Liver (tissue), 9 donors: ENCODE results near the gene IL36B. TPM values are rescaled to one million over a fixed set of nuclear protein-coding genes. Genes with fewer than 3 reads are reported as not detected.

Experiments used
- DNase-seq: peaks from one replicate; pipeline ENCODE4 v3.0.0-alpha.2; 2017; ENCODE audit warnings: low spot score
- H3K27ac ChIP-seq, 2 donors: one replicate each; pipeline ENCODE4 v1.7.0; 2013; ENCODE audit warnings: inconsistent platforms in 2 of 2, low read length in 2 of 2, control low read depth in 1 of 2, low read depth in 1 of 2, mild to moderate bottlenecking in 1 of 2
- H3K27me3 ChIP-seq, 4 donors: one replicate each; pipeline versions ENCODE4 v1.6.1 to v1.7.0; 2013; ENCODE audit warnings: low read length in 3 of 4, inconsistent platforms in 1 of 4, mild to moderate bottlenecking in 1 of 4, moderate library complexity in 1 of 4; ENCODE audit not compliant: control insufficient read depth in 4 of 4, insufficient read depth in 4 of 4
- H3K36me3 ChIP-seq, 4 donors: one replicate each; pipeline versions ENCODE4 v1.6.1 to v1.7.0; 2013; ENCODE audit warnings: low read length in 3 of 4, mild to moderate bottlenecking in 3 of 4, low read depth in 1 of 4, moderate library complexity in 1 of 4; ENCODE audit not compliant: control insufficient read depth in 4 of 4, insufficient read depth in 3 of 4
- H3K4me1 ChIP-seq, 4 donors: one replicate each; pipeline versions ENCODE4 v1.6.1 to v1.7.0; 2013; ENCODE audit warnings: low read length in 3 of 4, mild to moderate bottlenecking in 3 of 4, moderate library complexity in 1 of 4; ENCODE audit not compliant: control insufficient read depth in 4 of 4, insufficient read depth in 4 of 4
- H3K4me3 ChIP-seq, 3 donors: one replicate each; pipeline versions ENCODE4 v1.6.1 to v1.7.0; 2013; ENCODE audit warnings: low read length in 3 of 3, control low read depth in 1 of 3, low read depth in 1 of 3, mild to moderate bottlenecking in 1 of 3
- H3K9ac ChIP-seq, 2 donors: one replicate each; pipeline ENCODE4 v1.7.0; 2013; ENCODE audit warnings: low read length in 2 of 2, mild to moderate bottlenecking in 2 of 2, moderate library complexity in 2 of 2, control low read depth in 1 of 2, low read depth in 1 of 2
- H3K9me3 ChIP-seq, 4 donors: one replicate each; pipeline versions ENCODE4 v1.6.1 to v1.7.0; 2013; ENCODE audit warnings: low read length in 3 of 4; ENCODE audit not compliant: control insufficient read depth in 4 of 4
- CTCF ChIP-seq: fragments of 150-350 bp; IDR thresholded peaks from 2 replicates; pipeline ENCODE4 v1.5.1; 2017; ENCODE audit warnings: improper control_type of control experiment, low read depth, low read length; ENCODE audit not compliant: missing input control
- EGR1 ChIP-seq, 2 donors: IDR thresholded peaks; 2 replicates each; pipeline ENCODE4 v1.6.1; 2016 to 2018; ENCODE audit warnings: antibody characterized with exemption in 2 of 2, low read depth in 2 of 2
- FOXA1 ChIP-seq: IDR thresholded peaks from 2 replicates; pipeline ENCODE4 v1.6.1; 2016; ENCODE audit warnings: antibody characterized with exemption
- FOXA2 ChIP-seq: IDR thresholded peaks from 2 replicates; pipeline ENCODE4 v1.6.1; 2016; ENCODE audit warnings: antibody characterized with exemption
- GABPA ChIP-seq, 2 donors: IDR thresholded peaks in 1 of 2; conservative IDR thresholded peaks in 1 of 2; 2 replicates each; pipeline ENCODE4 v1.6.1; 2016; ENCODE audit warnings: antibody characterized with exemption in 2 of 2, mild to moderate bottlenecking in 1 of 2, moderate library complexity in 1 of 2
- HNF4A ChIP-seq, 2 donors: conservative IDR thresholded peaks; 2 replicates each; pipeline ENCODE4 v1.6.1; 2016; ENCODE audit warnings: antibody characterized with exemption in 2 of 2, mild to moderate bottlenecking in 2 of 2
- HNF4G ChIP-seq: IDR thresholded peaks from 2 replicates; pipeline ENCODE4 v1.6.1; 2016; ENCODE audit warnings: antibody characterized with exemption
- JUND ChIP-seq, 2 donors: IDR thresholded peaks; 2 replicates each; pipeline ENCODE4 v1.6.1; 2016; ENCODE audit warnings: antibody characterized with exemption in 2 of 2
- NR2F2 ChIP-seq: IDR thresholded peaks from 2 replicates; pipeline ENCODE4 v1.6.1; 2016; ENCODE audit warnings: antibody characterized with exemption
- RAD21 ChIP-seq, 2 donors: IDR thresholded peaks; 2 replicates each; pipeline ENCODE4 v1.6.1; 2016; ENCODE audit warnings: antibody characterized with exemption in 2 of 2, mild to moderate bottlenecking in 2 of 2
- RXRA ChIP-seq, 2 donors: IDR thresholded peaks; 2 replicates each; pipeline ENCODE4 v1.6.1; 2017 to 2018; ENCODE audit warnings: antibody characterized with exemption in 2 of 2, mild to moderate bottlenecking in 1 of 2
- SP1 ChIP-seq: IDR thresholded peaks from 2 replicates; pipeline ENCODE4 v1.6.1; 2018; ENCODE audit warnings: antibody characterized with exemption, mild to moderate bottlenecking
- TAF1 ChIP-seq: conservative IDR thresholded peaks from 2 replicates; pipeline ENCODE4 v1.6.1; 2016; ENCODE audit warnings: antibody characterized with exemption, mild to moderate bottlenecking
- YY1 ChIP-seq: IDR thresholded peaks from 2 replicates; pipeline ENCODE4 v1.6.1; 2016; ENCODE audit warnings: antibody characterized with exemption, mild to moderate bottlenecking
- WGBS: extraction: QIAGEN DNeasy Blood & Tissue Kit; methylation state at CpG from one replicate; pipeline ENCODE4 v1.1.7; 2013; 5-methylcytosine and 5-hydroxymethylcytosine counted together
- polyA plus RNA-seq, 2 donors: library from polyadenylated mRNA; stranded (reverse) in 1 of 2; unstranded in 1 of 2; fragments of 200-250 nt in 1 of 2; fragments of >200 nt in 1 of 2; fragmentation: Nextera tagmentation in 1 of 2; extraction: Ambion mirVana in 1 of 2; gene quantifications; one replicate each; pipeline versions ENCODE4 v1.2.1 to v1.2.3, GENCODE V29; 2013 to 2015
- total RNA-seq, 2 donors: library from RNA; depleted of rRNA; stranded (reverse); fragments of >200 nt; gene quantifications; one replicate each; pipeline ENCODE4 v1.2.3, GENCODE V29; 2014
- TF ChIP-seq, protein P1 (sequence below): IDR thresholded peaks from 2 replicates; pipeline ENCODE4 v1.6.1; 2016; ENCODE audit warnings: antibody characterized with exemption, mild to moderate bottlenecking
- TF ChIP-seq, protein P2 (sequence below): IDR thresholded peaks from 2 replicates; pipeline ENCODE4 v1.6.1; 2016; ENCODE audit warnings: antibody characterized with exemption
- TF ChIP-seq, protein P3 (sequence below): IDR thresholded peaks from 2 replicates; pipeline ENCODE4 v1.6.1; 2016; ENCODE audit warnings: antibody characterized with exemption
- TF ChIP-seq, protein P4 (sequence below): IDR thresholded peaks from 2 replicates; pipeline ENCODE4 v1.6.1; 2016; ENCODE audit warnings: antibody characterized with exemption
- donor health status: healthy.
- donor health status: healthy.
- donor health status: healthy.
- donor health status: healthy.
- donor health status: healthy.

Gene IL36B
- total and polyA plus RNA-seq, 4 donors, result not detected

DNA sequence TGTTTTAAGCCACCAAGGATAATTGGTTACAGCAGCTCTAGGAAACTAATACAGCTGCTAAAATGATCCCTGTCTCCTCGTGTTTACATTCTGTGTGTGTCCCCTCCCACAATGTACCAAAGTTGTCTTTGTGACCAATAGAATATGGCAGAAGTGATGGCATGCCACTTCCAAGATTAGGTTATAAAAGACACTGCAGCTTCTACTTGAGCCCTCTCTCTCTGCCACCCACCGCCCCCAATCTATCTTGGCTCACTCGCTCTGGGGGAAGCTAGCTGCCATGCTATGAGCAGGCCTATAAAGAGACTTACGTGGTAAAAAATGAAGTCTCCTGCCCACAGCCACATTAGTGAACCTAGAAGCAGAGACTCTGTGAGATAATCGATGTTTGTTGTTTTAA is 11.6 kb upstream of the IL36B start (continued):
- TF ChIP-seq EGR1 (IDR thresholded peaks at IDR 0.05; ENCODE audit: low read depth in 2 of 2), result no peak
- TF ChIP-seq RXRA (IDR thresholded peaks at IDR 0.05), result no peak
- no peak for TF ChIP-seq HNF4A (conservative IDR thresholded peaks at IDR 0.05)
- no peak for TF ChIP-seq FOXA2
- TF ChIP-seq, protein P1, sequence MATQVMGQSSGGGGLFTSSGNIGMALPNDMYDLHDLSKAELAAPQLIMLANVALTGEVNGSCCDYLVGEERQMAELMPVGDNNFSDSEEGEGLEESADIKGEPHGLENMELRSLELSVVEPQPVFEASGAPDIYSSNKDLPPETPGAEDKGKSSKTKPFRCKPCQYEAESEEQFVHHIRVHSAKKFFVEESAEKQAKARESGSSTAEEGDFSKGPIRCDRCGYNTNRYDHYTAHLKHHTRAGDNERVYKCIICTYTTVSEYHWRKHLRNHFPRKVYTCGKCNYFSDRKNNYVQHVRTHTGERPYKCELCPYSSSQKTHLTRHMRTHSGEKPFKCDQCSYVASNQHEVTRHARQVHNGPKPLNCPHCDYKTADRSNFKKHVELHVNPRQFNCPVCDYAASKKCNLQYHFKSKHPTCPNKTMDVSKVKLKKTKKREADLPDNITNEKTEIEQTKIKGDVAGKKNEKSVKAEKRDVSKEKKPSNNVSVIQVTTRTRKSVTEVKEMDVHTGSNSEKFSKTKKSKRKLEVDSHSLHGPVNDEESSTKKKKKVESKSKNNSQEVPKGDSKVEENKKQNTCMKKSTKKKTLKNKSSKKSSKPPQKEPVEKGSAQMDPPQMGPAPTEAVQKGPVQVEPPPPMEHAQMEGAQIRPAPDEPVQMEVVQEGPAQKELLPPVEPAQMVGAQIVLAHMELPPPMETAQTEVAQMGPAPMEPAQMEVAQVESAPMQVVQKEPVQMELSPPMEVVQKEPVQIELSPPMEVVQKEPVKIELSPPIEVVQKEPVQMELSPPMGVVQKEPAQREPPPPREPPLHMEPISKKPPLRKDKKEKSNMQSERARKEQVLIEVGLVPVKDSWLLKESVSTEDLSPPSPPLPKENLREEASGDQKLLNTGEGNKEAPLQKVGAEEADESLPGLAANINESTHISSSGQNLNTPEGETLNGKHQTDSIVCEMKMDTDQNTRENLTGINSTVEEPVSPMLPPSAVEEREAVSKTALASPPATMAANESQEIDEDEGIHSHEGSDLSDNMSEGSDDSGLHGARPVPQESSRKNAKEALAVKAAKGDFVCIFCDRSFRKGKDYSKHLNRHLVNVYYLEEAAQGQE, result no peak
- no peak for TF ChIP-seq GABPA (IDR thresholded peaks at IDR 0.05 in 1 of 2, conservative IDR thresholded peaks at IDR 0.05 in 1 of 2)

DNA sequence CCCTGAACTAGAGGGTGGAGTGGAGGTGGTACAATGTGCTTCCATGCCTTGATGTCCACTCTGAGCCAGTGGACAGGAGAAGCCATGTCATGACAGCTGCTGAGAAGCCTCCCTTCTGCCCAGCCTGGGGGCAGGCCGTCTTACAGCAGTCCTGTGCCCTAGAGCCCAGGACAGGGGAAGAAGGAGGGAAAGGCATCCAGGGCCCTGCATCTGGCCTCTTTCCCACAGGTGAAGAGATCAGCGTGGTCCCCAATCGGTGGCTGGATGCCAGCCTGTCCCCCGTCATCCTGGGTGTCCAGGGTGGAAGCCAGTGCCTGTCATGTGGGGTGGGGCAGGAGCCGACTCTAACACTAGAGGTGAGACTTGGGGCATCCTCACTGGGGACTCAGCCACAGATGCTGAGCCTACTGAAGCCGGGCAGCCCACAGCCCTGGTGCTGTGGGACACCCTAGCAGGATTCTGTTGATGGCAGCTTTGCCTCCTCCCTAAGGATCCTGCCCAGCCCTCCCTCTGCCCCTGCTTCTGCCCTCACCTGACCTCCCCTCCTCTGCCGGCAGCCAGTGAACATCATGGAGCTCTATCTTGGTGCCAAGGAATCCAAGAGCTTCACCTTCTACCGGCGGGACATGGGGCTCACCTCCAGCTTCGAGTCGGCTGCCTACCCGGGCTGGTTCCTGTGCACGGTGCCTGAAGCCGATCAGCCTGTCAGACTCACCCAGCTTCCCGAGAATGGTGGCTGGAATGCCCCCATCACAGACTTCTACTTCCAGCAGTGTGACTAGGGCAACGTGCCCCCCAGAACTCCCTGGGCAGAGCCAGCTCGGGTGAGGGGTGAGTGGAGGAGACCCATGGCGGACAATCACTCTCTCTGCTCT is 9.5 kb upstream of the IL36B start:
- WGBS, result 91% methylated on average over 18 of the region's 18 CpGs
- no peak for DNase-seq
- Histone ChIP-seq H3K27me3 (no peaks in the 10 kb centered on the region), H3K27ac (no peak overlapping the region), H3K4me1 (no peaks in the 10 kb centered on the region), H3K9me3 (peaks cover 0 to 4% (median 0%) of the 10 kb centered on the region in 4 donors), H3K36me3 (no peaks in the 10 kb centered on the region), H3K4me3 (no peak overlapping the region), H3K9ac (no peak overlapping the region)
- TF ChIP-seq, protein P2, sequence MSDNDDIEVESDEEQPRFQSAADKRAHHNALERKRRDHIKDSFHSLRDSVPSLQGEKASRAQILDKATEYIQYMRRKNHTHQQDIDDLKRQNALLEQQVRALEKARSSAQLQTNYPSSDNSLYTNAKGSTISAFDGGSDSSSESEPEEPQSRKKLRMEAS, result no peak
- TF ChIP-seq FOXA1 (no peak), SP1 (no peak), RAD21 (IDR thresholded peaks at IDR 0.05) (no peak), EGR1 (IDR thresholded peaks at IDR 0.05; ENCODE audit: low read depth in 2 of 2) (no peak), GABPA (IDR thresholded peaks at IDR 0.05 in 1 of 2, conservative IDR thresholded peaks at IDR 0.05 in 1 of 2) (no peak), FOXA2 (no peak), RXRA (IDR thresholded peaks at IDR 0.05) (no peak), NR2F2 (no peak), CTCF (no peak), HNF4G (no peak), JUND (IDR thresholded peaks at IDR 0.05) (no peak), YY1 (no peak), TAF1 (no peak)
- TF ChIP-seq, protein P3, sequence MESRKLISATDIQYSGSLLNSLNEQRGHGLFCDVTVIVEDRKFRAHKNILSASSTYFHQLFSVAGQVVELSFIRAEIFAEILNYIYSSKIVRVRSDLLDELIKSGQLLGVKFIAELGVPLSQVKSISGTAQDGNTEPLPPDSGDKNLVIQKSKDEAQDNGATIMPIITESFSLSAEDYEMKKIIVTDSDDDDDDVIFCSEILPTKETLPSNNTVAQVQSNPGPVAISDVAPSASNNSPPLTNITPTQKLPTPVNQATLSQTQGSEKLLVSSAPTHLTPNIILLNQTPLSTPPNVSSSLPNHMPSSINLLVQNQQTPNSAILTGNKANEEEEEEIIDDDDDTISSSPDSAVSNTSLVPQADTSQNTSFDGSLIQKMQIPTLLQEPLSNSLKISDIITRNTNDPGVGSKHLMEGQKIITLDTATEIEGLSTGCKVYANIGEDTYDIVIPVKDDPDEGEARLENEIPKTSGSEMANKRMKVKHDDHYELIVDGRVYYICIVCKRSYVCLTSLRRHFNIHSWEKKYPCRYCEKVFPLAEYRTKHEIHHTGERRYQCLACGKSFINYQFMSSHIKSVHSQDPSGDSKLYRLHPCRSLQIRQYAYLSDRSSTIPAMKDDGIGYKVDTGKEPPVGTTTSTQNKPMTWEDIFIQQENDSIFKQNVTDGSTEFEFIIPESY, result no peak
- TF ChIP-seq, protein P4, sequence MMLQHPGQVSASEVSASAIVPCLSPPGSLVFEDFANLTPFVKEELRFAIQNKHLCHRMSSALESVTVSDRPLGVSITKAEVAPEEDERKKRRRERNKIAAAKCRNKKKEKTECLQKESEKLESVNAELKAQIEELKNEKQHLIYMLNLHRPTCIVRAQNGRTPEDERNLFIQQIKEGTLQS, result no peak
- TF ChIP-seq, protein P1, result no peak
